OCI-LY1 (cell line): ENCODE measurements around the gene THSD7A.

Experiments
- H2AFZ ChIP-seq: fragments of 200-600 bp; sonication (generic), shearing (Covaris generic); 2 replicates; pipeline ENCODE4 v1.6.0; 2014; ENCODE audit warnings: antibody characterized with exemption, mild to moderate bottlenecking, low read length
- H3F3A ChIP-seq: fragments of 200-600 bp; sonication (generic), shearing (Covaris generic); 2 replicates; pipeline ENCODE4 v1.6.0; 2014; ENCODE audit warnings: mild to moderate bottlenecking, antibody characterized with exemption, low read length, moderate library complexity; ENCODE audit not compliant: insufficient read depth
- H3K27ac ChIP-seq: fragments of 200-600 bp; sonication (generic); 2 replicates; pipeline ENCODE4 v1.5.1; 2014; ENCODE audit warnings: low read length, mixed run types, mild to moderate bottlenecking, low read depth; ENCODE audit not compliant: poor library complexity, severe bottlenecking
- H3K27me3 ChIP-seq: fragments of 200-600 bp; sonication (generic); 2 replicates; pipeline ENCODE4 v1.6.0; 2014; ENCODE audit warnings: antibody characterized with exemption, mild to moderate bottlenecking, low read length, moderate library complexity; ENCODE audit not compliant: insufficient read depth
- H3K36me3 ChIP-seq: fragments of 200-600 bp; sonication (generic); 2 replicates; pipeline ENCODE4 v1.6.1; 2014; ENCODE audit warnings: mild to moderate bottlenecking, antibody characterized with exemption, low read length, moderate library complexity, mixed read lengths; ENCODE audit not compliant: insufficient read depth
- H3K4me1 ChIP-seq: fragments of 200-600 bp; sonication (generic); 2 replicates; pipeline ENCODE4 v1.5.1; 2014; ENCODE audit warnings: mild to moderate bottlenecking, low read length, moderate library complexity; ENCODE audit not compliant: insufficient read depth, severe bottlenecking
- H3K4me2 ChIP-seq: fragments of 200-600 bp; sonication (generic), shearing (Covaris generic); 2 replicates; pipeline ENCODE4 v1.6.1; 2014; ENCODE audit warnings: low read length
- H3K4me3 ChIP-seq: fragments of 200-600 bp; sonication (generic); 2 replicates; pipeline ENCODE4 v1.5.1; 2014; ENCODE audit warnings: low read length, low read depth, mild to moderate bottlenecking, mixed read lengths; ENCODE audit not compliant: poor library complexity, severe bottlenecking
- H3K79me2 ChIP-seq: fragments of 200-600 bp; shearing (Covaris generic); 2 replicates; pipeline ENCODE4 v1.6.1; 2016; ENCODE audit warnings: mixed run types, low read length, mixed read lengths; ENCODE audit not compliant: insufficient read depth
- H3K9ac ChIP-seq: fragments of 200-600 bp; sonication (generic), shearing (Covaris generic); 2 replicates; pipeline ENCODE4 v1.6.1; 2014; ENCODE audit warnings: mild to moderate bottlenecking, low read length, mixed read lengths
- H3K9me2 ChIP-seq: fragments of 200-600 bp; sonication (generic), shearing (Covaris generic); 2 replicates; pipeline ENCODE4 v1.6.1; 2014; ENCODE audit warnings: low read depth, mild to moderate bottlenecking, low read length, mixed read lengths
- H3K9me3 ChIP-seq: fragments of 200-600 bp; shearing (Covaris generic); 2 replicates; pipeline ENCODE4 v1.6.1; 2014; ENCODE audit warnings: low read length, mixed read lengths
- H4K20me1 ChIP-seq: fragments of 200-600 bp; sonication (generic), shearing (Covaris generic); 2 replicates; pipeline ENCODE4 v1.6.0; 2016; ENCODE audit warnings: mild to moderate bottlenecking, low read length; ENCODE audit not compliant: insufficient read depth
- CTCF ChIP-seq: fragments of 200-600 bp; sonication (generic), shearing (Covaris generic); IDR thresholded peaks from 2 replicates; pipeline ENCODE4 v1.5.1; 2017; ENCODE audit warnings: mild to moderate bottlenecking, antibody characterized with exemption, low read length, moderate library complexity, mixed read lengths
- EZH2 ChIP-seq: fragments of 200-600 bp; sonication (generic), shearing (Covaris generic); IDR thresholded peaks from 2 replicates; pipeline ENCODE4 v1.8.0; 2017; ENCODE audit warnings: borderline replicate concordance, mixed run types, mild to moderate bottlenecking, antibody characterized with exemption, low read length, moderate library complexity, mixed read lengths

The THSD7A gene

GRCh38 chr7:11754933-11755332, 77.1 kb downstream of the THSD7A start:
- Histone ChIP-seq H3K36me3 (no peaks in the 10 kb centered on the region), H3K27me3 (no peaks in the 10 kb centered on the region), H4K20me1 (no peaks in the 10 kb centered on the region), H3K4me1 (no peaks in the 10 kb centered on the region), H3K4me3 (no peak overlapping the region), H3K9me2 (no peaks in the 10 kb centered on the region), H3K9ac (no peak overlapping the region), H3K9me3 (no peaks in the 10 kb centered on the region), H3K4me2 (no peak overlapping the region), H2AFZ (no peak overlapping the region), H3F3A (no peaks in the 10 kb centered on the region), H3K79me2 (no peaks in the 10 kb centered on the region), H3K27ac (no peak overlapping the region)
- TF ChIP-seq CTCF (no peak), EZH2 (no peak)

- Histone ChIP-seq H3K36me3 (no peaks in the 10 kb centered on the region), H4K20me1 (no peaks in the 10 kb centered on the region), H3K9me3 (no peaks in the 10 kb centered on the region), H3K4me3 (no peak overlapping the region), H3K4me1 (no peaks in the 10 kb centered on the region), H3K4me2 (no peak overlapping the region), H3F3A (no peaks in the 10 kb centered on the region), H3K9me2 (no peaks in the 10 kb centered on the region), H3K27ac (no peak overlapping the region), H3K79me2 (no peaks in the 10 kb centered on the region), H3K9ac (no peak overlapping the region), H3K27me3 (no peaks in the 10 kb centered on the region), H2AFZ (no peak overlapping the region)
- TF ChIP-seq CTCF = no peak
- no peak for TF ChIP-seq EZH2
Observed at GRCh38 chr7:11754123-11754522, 77.9 kb downstream of the THSD7A start.

GRCh38 chr7:11753433-11753832, 78.6 kb downstream of the THSD7A start:
- no peak overlapping the region for H3K4me3 ChIP-seq
- no peak overlapping the region for H3K27ac ChIP-seq
- H3K27me3 ChIP-seq = no peaks in the 10 kb centered on the region
- H3K9ac ChIP-seq = no peak overlapping the region
- H3K4me1 ChIP-seq = no peaks in the 10 kb centered on the region
- no peaks in the 10 kb centered on the region for H3K9me3 ChIP-seq
- H3K4me2 ChIP-seq = no peak overlapping the region
- H4K20me1 ChIP-seq = no peaks in the 10 kb centered on the region
- H3K79me2 ChIP-seq = no peaks in the 10 kb centered on the region
- H2AFZ ChIP-seq = no peak overlapping the region
- TF ChIP-seq CTCF (no peak), EZH2 (no peak)
- H3F3A ChIP-seq = no peaks in the 10 kb centered on the region
- H3K36me3 ChIP-seq = no peaks in the 10 kb centered on the region
- no peaks in the 10 kb centered on the region for H3K9me2 ChIP-seq
